ENCODE data around the gene ZNF774. TPM values are rescaled to one million over a fixed set of nuclear protein-coding genes. Genes with fewer than 3 reads are reported as not detected.
"Not testable (repeated sequence)": the region's sequence is repeated elsewhere in the genome, so short reads cannot be mapped to it uniquely, and the experiment has no call there.

The ZNF774 gene
- total RNA-seq, 1 donor from 2014 or later, result 2.1 TPM

DNA sequence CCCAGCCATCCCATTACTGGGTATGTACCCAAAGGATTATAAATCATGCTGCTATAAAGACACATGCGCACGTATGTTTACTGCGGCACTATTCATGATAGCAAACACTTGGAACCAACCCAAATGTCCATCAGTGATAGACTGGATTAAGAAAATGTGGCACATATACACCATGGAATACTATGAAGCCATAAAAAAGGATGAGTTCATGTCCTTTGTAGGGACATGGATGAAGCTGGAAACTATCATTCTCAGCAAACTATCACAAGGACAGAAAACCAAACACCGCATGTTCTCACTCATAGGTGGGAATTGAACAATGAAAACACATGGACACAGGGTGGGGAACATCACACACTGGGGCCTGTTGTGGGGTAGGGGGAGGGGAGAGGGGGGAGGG lies 58.2 kb downstream of the ZNF774 start:
- not testable (repeated sequence) for H3K9me3 ChIP-seq (ENCODE audit: control insufficient read depth in 3 of 3, low read length in 3 of 3); H3K36me3 ChIP-seq (ENCODE audit: control insufficient read depth in 3 of 3, insufficient read depth in 3 of 3, low read length in 3 of 3); H3K4me3 ChIP-seq (ENCODE audit: low read length in 3 of 3); H3K27me3 ChIP-seq (ENCODE audit: control insufficient read depth in 3 of 3, insufficient read depth in 3 of 3, low read length in 3 of 3); H3K9ac ChIP-seq (ENCODE audit: low read depth in 1 of 3, low read length in 3 of 3); H3K27ac ChIP-seq (ENCODE audit: low read depth, low read length)
- peaks cover 29 to 40% (median 40%) of the 10 kb centered on the region in 3 donors for H3K4me1 ChIP-seq (ENCODE audit: control insufficient read depth in 3 of 3, insufficient read depth in 3 of 3, low read length in 3 of 3)

GRCh38 chr15:90411176-90411575 lies 59.1 kb downstream of the ZNF774 start:
- H3K9ac ChIP-seq (ENCODE audit: low read depth in 1 of 3, low read length in 3 of 3), result no peak overlapping the region
- peaks cover 31 to 35% (median 35%) of the 10 kb centered on the region in 3 donors for H3K4me1 ChIP-seq (ENCODE audit: control insufficient read depth in 3 of 3, insufficient read depth in 3 of 3, low read length in 3 of 3)
- no peak overlapping the region for H3K4me3 ChIP-seq (ENCODE audit: low read length in 3 of 3)
- no peak overlapping the region for H3K27ac ChIP-seq (ENCODE audit: low read depth, low read length)
- no peaks in the 10 kb centered on the region for H3K9me3 ChIP-seq (ENCODE audit: control insufficient read depth in 3 of 3, low read length in 3 of 3)
- no peaks in the 10 kb centered on the region for H3K27me3 ChIP-seq (ENCODE audit: control insufficient read depth in 3 of 3, insufficient read depth in 3 of 3, low read length in 3 of 3)
- H3K36me3 ChIP-seq (ENCODE audit: control insufficient read depth in 3 of 3, insufficient read depth in 3 of 3, low read length in 3 of 3), result no peaks in the 10 kb centered on the region

Small RNA genes within 50 kb of the gene (small RNA-seq; reads per million reads assigned to genes)
- gene NDUFA3P4, result not detected

Other genes starting within 250 kb of the ZNF774 start
- gene IDH2, start 249.8 kb upstream of the ZNF774 start, total RNA-seq, result 185 TPM
- 7.8 TPM for gene SEMA4B, start 151.0 kb upstream of the ZNF774 start, total RNA-seq
- gene CIB1, start 118.3 kb upstream of the ZNF774 start, total RNA-seq, result 7.8 TPM
- gene GDPGP1, start 118.1 kb upstream of the ZNF774 start, total RNA-seq, result 3.1 TPM
- gene TTLL13, start 102.7 kb upstream of the ZNF774 start, total RNA-seq, result not detected
- gene NGRN, start 86.6 kb upstream of the ZNF774 start, total RNA-seq, result 67.3 TPM
- 104 TPM for gene IQGAP1, start 36.0 kb downstream of the ZNF774 start, total RNA-seq
- 23.0 TPM for gene CRTC3, start 177.6 kb downstream of the ZNF774 start, total RNA-seq